HG02642 (cell line): ENCODE measurements around the gene ZP1.

ENCODE experiments used
- ATAC-seq: cut with Tn5 transposase; IDR thresholded peaks from one replicate; pipeline ENCODE4 v1.9.1; 2021; ENCODE audit warnings: mild to moderate bottlenecking; ENCODE audit not compliant: unreplicated experiment, poor library complexity

Gene ZP1

GRCh38 chr11:60857378-60858232 lies 9.7 kb upstream of the ZP1 start:
- no peak for ATAC-seq

GRCh38 chr11:60858236-60858635 lies 9.1 kb upstream of the ZP1 start:
- ATAC-seq: no peak

GRCh38 chr11:60858731-60859464 lies 8.4 kb upstream of the ZP1 start:
- no peak for ATAC-seq

- ATAC-seq: no peak
These were observed 7.6 kb upstream of the ZP1 start for GRCh38 chr11:60859616-60860250.

- ATAC-seq: no peak
These were observed 6.4 kb upstream of the ZP1 start for GRCh38 chr11:60860943-60861342.

GRCh38 chr11:60862171-60862570 lies 5.2 kb upstream of the ZP1 start:
- no peak for ATAC-seq

- ATAC-seq: no peak
These were observed 3.5 kb upstream of the ZP1 start for GRCh38 chr11:60863550-60864521.

GRCh38 chr11:60864856-60865513 lies 2.4 kb upstream of the ZP1 start:
- no peak for ATAC-seq

GRCh38 chr11:60867871-60868681 lies 734 bp downstream of the ZP1 start:
- no peak for ATAC-seq

- no peak for ATAC-seq
These were observed 1.5 kb downstream of the ZP1 start for GRCh38 chr11:60868682-60869450.

GRCh38 chr11:60869451-60869825 lies 2.1 kb downstream of the ZP1 start:
- no peak for ATAC-seq

- ATAC-seq: no peak
These were observed 2.9 kb downstream of the ZP1 start for GRCh38 chr11:60870276-60870675.

- ATAC-seq: no peak
These were observed 3.5 kb downstream of the ZP1 start for GRCh38 chr11:60870733-60871377.

- ATAC-seq: no peak
These were observed 4.2 kb downstream of the ZP1 start for GRCh38 chr11:60871378-60872061.

GRCh38 chr11:60872124-60872960 lies 5.0 kb downstream of the ZP1 start:
- ATAC-seq: no peak

GRCh38 chr11:60872961-60873524 lies 5.7 kb downstream of the ZP1 start:
- ATAC-seq: no peak
